HG02973 (cell line): ENCODE data around the gene CCDC102A.
"Not testable (repeated sequence)": the region's sequence is repeated elsewhere in the genome, so short reads cannot be mapped to it uniquely, and the experiment has no call there.

Source experiments
- ATAC-seq: cut with Tn5 transposase; IDR thresholded peaks from one replicate; pipeline ENCODE4 v1.9.1; 2021; ENCODE audit warnings: moderate library complexity; ENCODE audit not compliant: unreplicated experiment

Gene CCDC102A

DNA sequence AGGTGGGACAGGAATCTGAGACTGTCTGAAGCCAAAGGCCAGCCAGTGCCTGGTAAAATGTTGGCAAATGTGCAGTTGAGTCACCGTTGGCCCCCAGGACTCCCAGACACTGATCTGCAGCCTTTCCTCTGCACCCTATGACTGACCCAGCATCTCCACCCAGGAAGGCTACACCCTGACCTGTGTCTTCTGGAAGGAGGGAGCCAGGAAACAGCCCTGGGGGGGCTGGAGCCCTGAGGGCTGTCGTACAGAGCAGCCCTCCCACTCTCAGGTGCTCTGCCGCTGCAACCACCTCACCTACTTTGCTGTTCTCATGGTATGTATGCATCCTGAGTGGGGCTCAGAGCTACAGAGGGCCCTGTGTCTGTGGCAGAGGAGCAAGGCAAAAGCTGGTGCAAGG lies 30.1 kb upstream of the CCDC102A start:
- ATAC-seq = no peak

DNA sequence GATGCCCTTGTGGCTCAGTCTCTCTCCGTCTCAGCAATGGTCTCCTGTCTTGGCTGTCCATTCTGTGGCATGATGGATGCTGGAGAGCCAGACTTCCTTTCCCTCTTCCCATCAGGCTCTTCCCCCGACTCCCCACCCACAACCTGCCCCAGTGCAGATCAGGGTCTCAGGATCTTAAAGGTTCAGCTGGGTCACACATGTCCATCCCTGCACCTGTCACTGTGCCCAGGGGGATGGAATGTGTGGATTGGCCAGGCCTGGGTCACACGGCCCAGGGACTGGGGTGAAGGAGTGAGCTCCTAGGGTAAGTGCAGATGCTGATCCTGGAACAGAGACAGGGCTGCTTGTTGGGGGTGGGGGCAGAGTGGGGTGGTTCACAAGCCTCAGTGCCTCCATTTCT lies 29.1 kb upstream of the CCDC102A start:
- no peak for ATAC-seq

DNA sequence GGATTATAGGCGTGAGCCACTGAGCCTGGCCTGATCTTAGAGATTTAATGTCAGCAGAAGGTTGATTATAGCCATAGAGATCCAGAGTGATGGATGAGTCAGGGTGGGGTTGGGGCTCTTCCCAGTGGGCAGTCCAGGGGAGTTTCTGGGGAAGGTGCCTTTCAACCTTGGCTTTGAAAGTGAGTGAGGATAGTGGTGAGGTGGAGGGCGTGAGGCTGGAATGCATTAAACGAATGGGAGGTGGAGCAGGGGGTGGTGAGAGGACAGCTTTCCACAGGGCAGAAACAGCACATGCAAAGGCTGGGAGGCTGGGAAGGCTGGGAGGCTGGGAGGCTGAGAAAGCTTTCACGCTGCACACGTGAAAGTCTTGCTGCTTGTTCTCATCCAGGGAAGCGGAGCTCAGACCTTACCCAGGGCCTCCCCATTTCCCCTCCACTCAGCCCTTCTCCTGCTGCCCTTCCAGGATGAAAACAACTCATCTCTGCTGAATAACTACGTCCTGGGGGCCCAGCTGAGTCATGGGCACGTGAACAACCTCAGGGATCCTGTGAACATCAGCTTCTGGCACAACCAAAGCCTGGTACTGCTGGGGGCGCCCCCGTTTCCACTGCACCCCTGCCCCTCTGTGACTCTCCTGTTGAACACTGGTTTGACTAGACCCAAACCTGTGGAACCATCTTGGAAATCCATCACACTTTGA lies 28.4 kb upstream of the CCDC102A start:
- no peak for ATAC-seq

DNA sequence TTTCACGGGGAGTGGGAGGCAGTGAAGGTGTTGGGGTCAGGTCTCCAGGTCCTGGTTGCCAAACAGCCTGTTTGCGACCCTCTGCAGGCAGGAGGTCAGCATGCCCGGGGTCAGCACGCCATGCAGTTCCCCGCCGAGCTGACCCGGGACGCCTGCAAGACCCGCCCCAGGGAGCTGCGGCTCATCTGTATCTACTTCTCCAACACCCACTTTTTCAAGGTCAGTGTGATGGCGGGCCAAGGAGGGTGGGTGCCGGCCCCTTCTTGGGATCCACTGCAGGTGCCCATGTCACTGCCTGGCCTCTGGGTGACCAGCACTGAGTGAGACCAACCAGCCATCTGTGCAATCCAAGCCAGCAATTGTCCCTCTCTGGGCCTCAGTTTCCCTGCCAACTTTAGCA lies 27.4 kb upstream of the CCDC102A start:
- no peak for ATAC-seq

DNA sequence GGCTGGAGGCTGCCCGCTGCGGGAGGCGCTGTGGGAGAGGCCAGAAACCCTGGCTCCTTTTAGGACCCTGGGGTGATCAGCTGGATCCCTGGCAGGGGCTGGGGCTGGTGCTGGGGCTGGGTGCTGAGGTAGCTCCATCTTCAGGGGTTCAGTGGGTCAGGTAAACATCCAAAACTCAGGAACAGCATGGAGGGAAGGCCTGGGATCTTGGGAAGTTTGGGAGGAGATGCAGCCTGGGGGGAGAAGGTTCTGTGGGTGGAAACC lies 27.0 kb upstream of the CCDC102A start:
- no peak for ATAC-seq

DNA sequence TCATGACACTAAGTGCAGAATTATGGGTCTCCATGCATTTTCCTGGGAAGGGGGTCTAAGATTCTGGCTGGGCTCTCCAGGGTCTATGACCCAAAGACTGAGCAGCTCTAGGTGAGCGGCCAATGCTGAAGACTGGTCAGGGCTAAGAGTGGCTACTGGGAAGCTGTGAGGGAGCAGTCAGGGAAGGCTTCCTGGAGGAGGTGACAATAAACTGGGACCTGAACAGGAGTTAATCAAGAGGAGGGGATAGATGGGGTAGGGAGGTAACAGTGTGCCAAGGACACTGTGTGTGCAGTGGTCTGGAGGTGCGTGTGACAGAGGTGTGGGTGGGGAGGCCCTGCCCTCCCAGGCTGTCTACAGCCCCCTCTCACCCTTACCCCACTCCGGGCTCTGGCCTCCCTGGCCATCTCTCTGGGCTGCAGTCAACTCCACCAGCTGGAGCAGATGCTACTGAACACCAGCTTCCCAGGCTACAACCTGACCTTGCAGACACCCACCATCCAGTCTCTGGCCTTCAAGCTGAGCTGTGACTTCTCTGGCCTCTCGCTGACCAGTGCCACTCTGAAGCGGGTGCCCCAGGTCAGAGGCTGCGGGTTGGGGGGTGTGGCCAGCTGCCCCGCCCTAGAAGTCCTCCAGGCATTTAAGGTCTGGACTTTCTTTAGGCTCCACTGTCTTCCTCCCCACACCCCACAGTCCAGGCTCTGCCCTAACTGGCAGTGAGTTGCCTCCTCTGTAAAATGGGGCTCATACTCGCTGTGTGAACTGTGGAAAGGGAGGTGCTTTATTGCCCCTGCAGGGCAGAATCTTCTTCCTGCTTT lies 26.5 kb upstream of the CCDC102A start:
- ATAC-seq = no peak

DNA sequence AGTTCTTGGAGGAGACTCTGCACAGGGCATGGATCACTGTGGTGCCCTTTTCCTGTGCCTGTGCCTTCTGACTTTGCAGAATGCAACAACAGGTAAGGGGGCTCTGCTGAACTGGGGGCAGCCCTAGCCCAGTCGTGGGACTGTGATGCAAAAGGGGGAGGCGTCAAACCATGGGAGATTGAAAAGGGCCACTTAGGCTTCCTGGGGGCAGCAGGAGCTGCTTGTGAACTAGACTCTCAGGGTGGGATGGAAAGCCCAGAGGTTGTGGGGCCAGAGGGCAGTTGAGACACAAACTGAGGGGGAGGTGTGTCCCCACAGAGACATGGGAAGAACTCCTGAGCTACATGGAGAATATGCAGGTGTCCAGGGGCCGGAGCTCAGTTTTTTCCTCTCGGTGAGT lies 25.7 kb upstream of the CCDC102A start:
- no peak for ATAC-seq

DNA sequence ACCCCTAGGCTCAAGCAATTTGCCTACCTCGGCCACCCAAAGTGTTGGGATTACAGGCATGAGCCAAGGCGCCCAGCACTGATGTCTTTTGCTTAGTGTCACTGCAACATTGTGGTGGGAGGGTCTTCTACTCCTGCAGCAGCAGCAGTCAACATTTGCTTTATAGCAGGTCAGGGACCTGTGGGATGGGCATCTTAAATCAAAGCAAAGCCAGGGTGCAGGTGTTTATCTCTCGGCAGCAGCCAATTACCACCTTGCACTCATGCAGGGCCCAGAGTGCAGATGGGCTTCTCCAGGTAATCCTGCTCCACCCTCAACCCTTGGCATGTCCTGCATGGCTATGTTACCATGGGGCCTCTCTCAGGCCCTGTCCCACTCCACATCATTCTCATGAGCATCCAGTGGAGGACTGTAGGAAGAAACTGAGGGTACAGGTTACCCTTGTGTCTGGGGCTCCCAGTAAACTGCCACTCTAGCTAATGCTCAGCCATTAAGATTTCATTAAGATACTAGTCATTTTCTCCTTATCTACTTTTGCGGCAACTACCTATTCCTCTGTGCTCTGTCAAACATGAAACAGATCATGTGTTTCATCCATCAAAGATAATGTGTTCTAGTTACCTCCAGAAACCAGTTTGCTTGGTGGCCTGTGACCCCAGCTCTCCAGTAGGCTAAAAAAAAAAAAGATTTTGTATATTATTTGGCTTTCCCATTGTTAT lies 22.9 kb upstream of the CCDC102A start:
- ATAC-seq = no peak

DNA sequence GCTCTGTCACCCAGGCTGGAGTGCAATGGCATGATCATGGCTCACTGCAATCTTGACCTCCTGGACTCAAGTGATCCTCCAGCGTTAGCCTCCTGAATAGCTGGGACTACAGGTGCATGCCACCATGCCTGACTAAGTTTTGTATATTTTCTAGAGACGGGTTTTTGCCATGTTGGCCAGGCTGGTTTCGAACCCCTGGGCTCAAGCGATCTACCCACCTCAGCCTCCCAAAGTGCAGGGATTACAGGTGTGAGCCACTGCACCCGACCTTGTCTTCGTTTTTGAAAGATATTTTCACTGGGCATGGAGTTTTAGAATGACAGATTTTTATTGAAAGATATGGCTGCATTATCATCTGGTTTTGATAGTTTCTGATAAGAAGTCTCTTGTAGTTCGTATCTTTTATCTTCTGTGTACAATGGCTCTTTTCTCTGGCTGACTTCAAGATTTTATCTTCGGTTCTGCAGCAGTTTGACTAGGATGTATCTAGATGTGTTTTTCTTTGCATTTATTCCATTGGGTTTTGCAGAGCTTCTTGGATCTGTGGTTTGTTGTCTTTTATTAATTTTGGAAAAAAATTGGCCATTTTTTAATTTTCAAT lies 20.7 kb upstream of the CCDC102A start:
- no peak for ATAC-seq

DNA sequence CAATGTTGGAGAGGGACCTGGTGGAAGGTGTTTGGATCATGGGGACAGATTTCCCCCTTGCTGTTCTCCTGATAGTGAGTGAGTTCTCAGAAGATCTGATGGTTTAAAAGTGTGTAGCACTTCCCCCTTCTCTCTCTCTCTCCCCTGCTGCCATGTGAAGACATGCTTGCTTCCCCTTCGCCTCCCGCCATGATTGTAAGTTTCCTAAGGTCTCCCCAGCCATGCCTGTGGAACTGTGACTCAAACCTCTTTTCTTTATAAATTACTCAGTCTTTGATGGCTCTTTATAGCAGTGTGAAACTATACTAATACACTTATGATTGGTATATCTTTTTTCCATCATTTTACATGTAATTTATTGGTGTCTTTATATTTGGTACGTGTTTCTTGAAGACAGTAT lies 19.5 kb upstream of the CCDC102A start:
- no peak for ATAC-seq

DNA sequence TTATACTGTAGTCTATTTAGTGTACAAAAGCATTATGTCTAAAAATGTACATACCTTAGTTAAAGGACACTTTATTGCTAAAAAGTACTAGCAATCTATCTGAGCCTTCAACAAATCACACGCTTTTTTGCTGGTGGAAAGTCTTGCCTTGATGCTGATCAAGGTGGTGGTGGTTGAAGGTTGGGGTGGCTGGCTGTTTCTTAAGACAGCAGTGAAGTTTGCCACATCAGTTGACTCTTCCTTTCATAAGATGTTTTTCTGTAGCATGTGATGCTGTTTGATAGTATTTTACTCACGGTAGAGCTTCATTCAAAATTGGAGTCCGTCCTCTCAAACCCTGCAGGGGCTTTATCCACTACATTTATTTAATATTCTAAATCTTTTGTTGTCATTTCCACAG lies 14.7 kb upstream of the CCDC102A start:
- no peak for ATAC-seq

DNA sequence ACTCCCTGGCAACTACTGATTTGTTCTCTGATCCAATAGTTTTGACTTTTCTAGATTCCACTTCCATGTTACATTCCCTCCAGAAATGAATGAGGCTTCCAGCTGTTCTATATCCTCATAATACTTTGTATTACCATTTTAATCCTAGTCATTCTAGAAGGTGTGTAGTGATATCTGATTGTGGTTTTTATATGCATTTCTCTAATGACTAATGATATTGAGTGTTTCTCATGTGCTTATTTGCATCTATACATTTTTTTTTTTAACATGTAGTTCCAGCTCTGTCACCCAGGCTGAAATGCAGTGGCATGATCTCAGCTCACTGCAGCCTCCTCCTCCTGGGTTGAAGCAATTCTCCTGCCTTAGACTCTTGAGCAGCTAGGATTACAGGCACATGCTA lies 13.4 kb upstream of the CCDC102A start:
- no peak for ATAC-seq

DNA sequence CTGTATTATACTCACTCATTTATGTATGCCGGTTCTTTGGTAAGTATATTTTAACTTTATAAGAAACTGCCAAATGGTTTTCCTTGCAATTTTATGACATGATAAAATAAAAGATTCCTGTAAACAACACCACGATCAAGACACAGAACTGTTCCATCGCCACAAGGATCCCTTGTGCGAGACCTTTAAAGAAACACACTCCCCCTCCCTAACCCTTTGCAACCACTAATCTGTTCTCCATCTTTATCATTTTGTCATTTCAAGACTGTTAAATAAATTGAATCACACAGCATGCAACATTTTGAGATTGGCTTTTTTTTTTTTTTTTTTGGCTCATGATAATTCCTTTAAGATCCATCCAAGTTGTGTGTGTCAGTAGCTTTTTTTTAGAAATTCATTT lies 12.0 kb upstream of the CCDC102A start:
- ATAC-seq = no peak

DNA sequence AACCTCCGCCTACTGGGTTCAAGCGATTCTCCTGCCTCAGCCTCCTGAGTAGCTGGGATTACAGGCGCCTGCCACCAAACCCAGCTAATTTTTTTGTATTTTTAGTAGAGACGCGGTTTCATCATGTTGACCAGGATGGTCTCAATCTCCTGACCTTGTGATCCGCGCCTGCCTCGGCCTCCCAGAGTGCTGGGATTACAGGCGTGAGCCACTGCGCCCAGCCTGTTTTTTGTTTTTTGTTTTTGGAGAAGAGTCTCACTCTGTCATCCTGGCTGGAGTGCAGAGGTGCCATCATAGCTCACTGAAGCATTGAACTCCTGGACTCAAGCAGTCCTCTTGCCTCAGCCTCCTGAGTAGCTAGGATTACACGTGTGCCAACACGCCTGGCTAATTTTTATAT lies 11.2 kb upstream of the CCDC102A start:
- not testable (repeated sequence) for ATAC-seq

DNA sequence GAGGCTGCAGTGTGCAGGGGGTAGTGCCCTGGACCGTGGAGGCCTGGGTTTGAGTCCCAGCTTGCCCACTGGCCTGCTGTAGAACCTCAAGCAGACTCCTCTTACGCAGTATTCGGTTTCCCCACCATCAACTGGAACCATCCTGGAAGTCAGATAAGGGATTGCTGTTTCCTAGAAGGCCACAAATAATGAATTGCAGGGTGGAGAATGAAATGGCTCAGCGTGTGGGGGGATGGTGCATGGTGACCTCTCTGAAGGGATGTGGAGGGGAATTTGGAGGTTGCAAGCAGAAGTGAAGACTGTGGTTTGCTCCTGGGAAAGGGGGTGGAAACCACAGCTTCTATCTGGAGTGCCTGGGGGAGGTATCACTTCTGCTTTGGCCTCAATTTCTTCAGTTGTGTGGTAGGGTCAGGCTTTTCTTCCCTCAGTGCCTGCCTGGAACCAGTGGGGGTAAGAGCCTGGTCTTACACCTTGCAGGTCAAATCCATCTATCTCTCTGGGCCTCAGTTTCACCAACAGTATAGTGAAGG lies 7.8 kb upstream of the CCDC102A start:
- ATAC-seq = peak; percentile 70

DNA sequence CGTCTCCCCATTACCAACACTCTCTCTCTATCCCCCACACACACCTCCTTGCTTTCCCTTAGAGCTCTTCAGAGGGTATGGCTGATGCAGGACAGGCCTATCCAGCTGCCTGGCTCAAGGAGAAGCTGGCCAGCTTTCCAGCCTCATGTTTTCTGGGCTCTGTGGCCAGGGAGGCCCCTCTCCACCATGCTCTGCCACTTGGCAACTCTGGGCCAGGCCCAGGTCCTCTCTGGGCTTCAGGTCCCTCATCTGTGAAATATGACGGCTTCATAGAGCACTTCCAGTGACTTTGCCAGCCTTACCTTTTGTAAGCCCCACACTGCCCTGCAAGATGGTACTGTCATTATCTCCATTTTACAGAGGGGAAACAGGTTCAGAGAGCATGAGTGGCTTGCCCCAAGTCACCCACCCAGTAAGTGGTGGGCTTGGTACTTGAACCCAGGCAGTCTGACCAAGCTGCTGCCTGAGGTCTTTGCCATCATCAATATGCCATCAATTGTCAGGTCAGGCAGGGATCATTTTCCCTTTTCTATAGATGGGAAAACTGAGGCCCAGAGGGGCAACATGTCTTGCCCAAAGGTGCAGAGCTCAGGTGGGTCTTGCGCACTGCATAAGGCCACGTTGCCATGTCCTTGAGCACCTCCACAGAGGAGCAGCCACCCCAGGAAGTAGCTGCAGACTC lies 5.5 kb upstream of the CCDC102A start:
- no peak for ATAC-seq

DNA sequence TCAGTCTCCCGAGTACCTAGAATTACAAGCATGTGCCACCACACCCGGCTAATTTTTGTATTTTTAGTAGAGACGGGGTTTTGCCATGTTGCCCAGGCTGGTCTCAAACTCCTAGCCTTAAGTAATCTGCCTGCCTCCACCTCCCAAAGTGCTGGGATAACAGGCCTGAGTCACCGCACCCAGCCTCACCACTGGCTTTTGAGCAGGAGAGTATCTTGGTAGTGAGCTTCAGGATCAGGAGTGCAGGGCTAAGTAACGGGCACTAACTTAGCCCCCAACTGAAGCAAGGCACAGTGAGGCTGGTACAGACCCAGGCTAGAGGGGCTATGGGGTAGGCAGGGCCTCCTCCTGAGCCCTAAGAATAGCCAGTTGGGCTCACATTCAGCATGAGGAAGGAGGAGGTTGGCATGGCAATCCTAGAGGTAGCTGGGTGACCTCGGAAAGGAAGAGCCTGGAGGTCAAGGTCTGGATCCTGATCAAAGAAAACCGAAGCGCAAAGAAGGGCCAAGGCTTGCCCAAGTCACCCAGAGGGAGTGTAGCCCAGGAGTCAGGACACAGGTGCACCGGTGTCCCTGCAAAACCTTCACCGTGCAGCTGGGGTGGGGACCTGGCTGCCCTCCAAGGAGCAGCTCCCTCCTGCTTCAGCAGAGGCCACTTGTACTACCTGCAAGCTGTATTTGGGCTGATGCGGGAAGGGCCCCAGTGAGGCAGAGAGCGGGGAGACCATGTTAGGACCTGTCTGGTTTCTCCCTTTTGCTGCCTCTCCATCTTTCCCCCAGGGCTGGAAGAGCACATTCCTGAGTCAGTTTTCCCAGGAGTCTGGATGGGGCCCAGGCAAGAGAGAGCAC lies 4.8 kb upstream of the CCDC102A start:
- no peak for ATAC-seq

DNA sequence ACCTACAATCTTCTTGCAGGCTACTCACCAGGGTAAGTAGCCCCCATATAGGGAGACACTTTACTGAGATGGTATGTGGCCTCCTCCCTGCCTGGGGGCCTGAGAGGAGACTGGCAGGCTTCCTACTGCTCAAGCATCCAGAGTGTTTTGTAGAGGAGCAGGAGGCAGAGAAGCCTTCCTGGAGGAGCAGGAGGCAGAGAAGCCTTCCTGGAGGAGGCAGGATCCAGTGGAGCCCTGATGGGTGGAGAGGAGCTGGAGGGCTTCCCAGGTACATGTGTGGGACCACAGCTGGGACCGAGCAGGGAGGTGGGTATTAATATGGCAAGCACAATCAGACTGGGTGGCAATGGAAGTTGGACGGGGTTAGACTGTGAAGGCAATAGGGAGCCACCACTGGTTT lies 4.0 kb upstream of the CCDC102A start:
- no peak for ATAC-seq

DNA sequence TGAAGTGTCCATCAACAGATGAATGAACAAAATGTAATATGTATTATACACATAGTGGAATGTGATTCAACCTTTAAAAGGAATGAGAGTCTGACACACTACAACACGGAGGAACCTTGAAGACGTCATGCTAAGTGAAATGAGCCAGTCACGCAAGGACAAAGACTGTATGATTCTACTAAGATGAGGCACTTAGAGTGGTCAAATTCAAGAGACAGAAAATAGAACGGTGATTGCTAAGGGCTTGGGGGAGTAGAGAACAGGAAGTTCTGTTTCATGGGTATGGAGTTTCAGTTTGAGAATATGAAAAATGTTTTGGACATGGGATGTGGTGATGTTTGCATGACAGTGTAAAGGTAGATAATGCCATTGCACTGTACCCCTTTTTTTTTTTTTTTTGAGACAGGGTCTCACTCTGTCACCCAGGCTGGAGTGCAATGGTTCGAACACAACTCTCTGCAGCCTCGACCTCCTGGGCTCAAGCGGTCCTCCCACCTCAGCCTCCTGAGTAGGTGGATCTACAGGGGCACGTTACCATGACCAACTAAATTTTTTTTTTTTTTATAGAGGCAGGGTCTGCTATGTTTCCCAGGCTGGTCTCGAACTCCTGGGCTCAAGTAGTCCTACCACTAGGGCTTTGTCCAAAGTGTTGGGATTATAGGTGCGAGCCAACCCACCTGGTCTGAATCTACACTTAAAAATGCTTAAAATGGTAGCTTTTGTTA lies 2.9 kb upstream of the CCDC102A start:
- peak; percentile 48 for ATAC-seq
